ENCODE measurements around the gene PDE4B. TPM values are rescaled to one million over a fixed set of nuclear protein-coding genes. Genes with fewer than 3 reads are reported as not detected.

PDE4B gene
- polyA plus RNA-seq, 1 donor from 2014 or later, result 135 TPM

DNA sequence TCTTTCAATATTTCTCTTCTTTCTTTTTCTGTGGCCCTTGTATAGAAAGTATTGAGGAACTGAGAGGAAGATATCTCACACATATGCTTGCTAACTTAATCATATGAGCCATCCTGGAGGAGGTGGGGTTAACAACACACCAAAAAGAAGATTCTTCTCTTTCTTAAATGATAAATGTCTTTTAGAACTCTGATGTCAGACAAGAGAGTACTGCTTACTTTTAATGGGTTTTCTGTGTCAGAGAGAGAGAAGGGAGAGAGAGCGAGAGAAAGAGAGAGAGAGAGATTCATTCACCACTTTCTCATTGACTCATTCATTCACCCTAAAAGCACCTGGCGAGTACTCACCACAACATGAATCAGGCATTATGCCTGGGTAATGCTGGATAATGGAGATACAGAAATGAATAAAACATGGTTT, 490.9 kb downstream of the PDE4B start:
- no peaks in the 10 kb centered on the region for H3F3A ChIP-seq (ENCODE audit: insufficient read depth, low read length, poor library complexity, severe bottlenecking)
- no peaks in the 10 kb centered on the region for H4K20me1 ChIP-seq (ENCODE audit: insufficient read depth)
- H3K9me3 ChIP-seq (ENCODE audit: low read length), result no peaks in the 10 kb centered on the region
- TF ChIP-seq EZH2 (IDR thresholded peaks at IDR 0.05; ENCODE audit: borderline replicate concordance, insufficient read depth, low read length, poor library complexity, severe bottlenecking), result no peak
- no peak for TF ChIP-seq POLR2AphosphoS5 (IDR thresholded peaks at IDR 0.05)
- TF ChIP-seq, protein P1, sequence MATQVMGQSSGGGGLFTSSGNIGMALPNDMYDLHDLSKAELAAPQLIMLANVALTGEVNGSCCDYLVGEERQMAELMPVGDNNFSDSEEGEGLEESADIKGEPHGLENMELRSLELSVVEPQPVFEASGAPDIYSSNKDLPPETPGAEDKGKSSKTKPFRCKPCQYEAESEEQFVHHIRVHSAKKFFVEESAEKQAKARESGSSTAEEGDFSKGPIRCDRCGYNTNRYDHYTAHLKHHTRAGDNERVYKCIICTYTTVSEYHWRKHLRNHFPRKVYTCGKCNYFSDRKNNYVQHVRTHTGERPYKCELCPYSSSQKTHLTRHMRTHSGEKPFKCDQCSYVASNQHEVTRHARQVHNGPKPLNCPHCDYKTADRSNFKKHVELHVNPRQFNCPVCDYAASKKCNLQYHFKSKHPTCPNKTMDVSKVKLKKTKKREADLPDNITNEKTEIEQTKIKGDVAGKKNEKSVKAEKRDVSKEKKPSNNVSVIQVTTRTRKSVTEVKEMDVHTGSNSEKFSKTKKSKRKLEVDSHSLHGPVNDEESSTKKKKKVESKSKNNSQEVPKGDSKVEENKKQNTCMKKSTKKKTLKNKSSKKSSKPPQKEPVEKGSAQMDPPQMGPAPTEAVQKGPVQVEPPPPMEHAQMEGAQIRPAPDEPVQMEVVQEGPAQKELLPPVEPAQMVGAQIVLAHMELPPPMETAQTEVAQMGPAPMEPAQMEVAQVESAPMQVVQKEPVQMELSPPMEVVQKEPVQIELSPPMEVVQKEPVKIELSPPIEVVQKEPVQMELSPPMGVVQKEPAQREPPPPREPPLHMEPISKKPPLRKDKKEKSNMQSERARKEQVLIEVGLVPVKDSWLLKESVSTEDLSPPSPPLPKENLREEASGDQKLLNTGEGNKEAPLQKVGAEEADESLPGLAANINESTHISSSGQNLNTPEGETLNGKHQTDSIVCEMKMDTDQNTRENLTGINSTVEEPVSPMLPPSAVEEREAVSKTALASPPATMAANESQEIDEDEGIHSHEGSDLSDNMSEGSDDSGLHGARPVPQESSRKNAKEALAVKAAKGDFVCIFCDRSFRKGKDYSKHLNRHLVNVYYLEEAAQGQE (IDR thresholded peaks at IDR 0.05; ENCODE audit: borderline replicate concordance), result no peak
- TF ChIP-seq SMC3 (conservative IDR thresholded peaks at IDR 0.05; ENCODE audit: poor library complexity), result no peak
- TF ChIP-seq EP300 (conservative IDR thresholded peaks at IDR 0.05; ENCODE audit: poor library complexity, severe bottlenecking), result no peak
- no peak for TF ChIP-seq RAD21 (conservative IDR thresholded peaks at IDR 0.05)
- no peak for TF ChIP-seq MXI1 (conservative IDR thresholded peaks at IDR 0.05; ENCODE audit: poor library complexity, severe bottlenecking)
- TF ChIP-seq TAF1 (IDR thresholded peaks at IDR 0.05; ENCODE audit: low read depth), result no peak
- no peak for TF ChIP-seq CTCF (IDR thresholded peaks at IDR 0.05; ENCODE audit: poor library complexity, severe bottlenecking)
- H3K4me3 ChIP-seq (ENCODE audit: low read length), result no peak overlapping the region
- no peak overlapping the region for H3K9ac ChIP-seq (ENCODE audit: low read length)
- H3K36me3 ChIP-seq (ENCODE audit: insufficient read depth, low read length), result no peaks in the 10 kb centered on the region
- no peaks in the 10 kb centered on the region for H3K9me2 ChIP-seq (ENCODE audit: insufficient read depth, low read length)
- H3K27ac ChIP-seq (ENCODE audit: low read length), result no peak overlapping the region
- H3K79me2 ChIP-seq (replicated peaks; ENCODE audit: insufficient read depth, low read length), result no peaks in the 10 kb centered on the region
- H3K27me3 ChIP-seq (ENCODE audit: insufficient read depth, low read depth, low read length), result no peaks in the 10 kb centered on the region
- no peak overlapping the region for H2AFZ ChIP-seq (ENCODE audit: low read depth, low read length)
- H3K4me2 ChIP-seq (ENCODE audit: low read length), result no peak overlapping the region

GRCh38 chr1:66284746-66285145, 492.1 kb downstream of the PDE4B start:
- no peaks in the 10 kb centered on the region for H3K27me3 ChIP-seq (ENCODE audit: insufficient read depth, low read depth, low read length)
- no peak overlapping the region for H3K4me3 ChIP-seq (ENCODE audit: low read length)
- no peak overlapping the region for H3K4me2 ChIP-seq (ENCODE audit: low read length)
- no peaks in the 10 kb centered on the region for H4K20me1 ChIP-seq (ENCODE audit: insufficient read depth)
- no peak for TF ChIP-seq RAD21 (conservative IDR thresholded peaks at IDR 0.05)
- no peak for TF ChIP-seq EP300 (conservative IDR thresholded peaks at IDR 0.05; ENCODE audit: poor library complexity, severe bottlenecking)
- TF ChIP-seq EZH2 (IDR thresholded peaks at IDR 0.05; ENCODE audit: borderline replicate concordance, insufficient read depth, low read length, poor library complexity, severe bottlenecking), result no peak
- TF ChIP-seq POLR2AphosphoS5 (IDR thresholded peaks at IDR 0.05), result no peak
- no peak for TF ChIP-seq SMC3 (conservative IDR thresholded peaks at IDR 0.05; ENCODE audit: poor library complexity)
- TF ChIP-seq TAF1 (IDR thresholded peaks at IDR 0.05; ENCODE audit: low read depth), result no peak
- no peak for TF ChIP-seq MXI1 (conservative IDR thresholded peaks at IDR 0.05; ENCODE audit: poor library complexity, severe bottlenecking)
- TF ChIP-seq, protein P1 (IDR thresholded peaks at IDR 0.05; ENCODE audit: borderline replicate concordance), result no peak
- no peak for TF ChIP-seq CTCF (IDR thresholded peaks at IDR 0.05; ENCODE audit: poor library complexity, severe bottlenecking)
- no peaks in the 10 kb centered on the region for H3K79me2 ChIP-seq (replicated peaks; ENCODE audit: insufficient read depth, low read length)
- no peaks in the 10 kb centered on the region for H3K36me3 ChIP-seq (ENCODE audit: insufficient read depth, low read length)
- H3K27ac ChIP-seq (ENCODE audit: low read length), result no peak overlapping the region
- no peaks in the 10 kb centered on the region for H3K9me3 ChIP-seq (ENCODE audit: low read length)
- H3K9me2 ChIP-seq (ENCODE audit: insufficient read depth, low read length), result no peaks in the 10 kb centered on the region
- no peak overlapping the region for H3K9ac ChIP-seq (ENCODE audit: low read length)
- H3F3A ChIP-seq (ENCODE audit: insufficient read depth, low read length, poor library complexity, severe bottlenecking), result no peaks in the 10 kb centered on the region
- no peak overlapping the region for H2AFZ ChIP-seq (ENCODE audit: low read depth, low read length)

All from neural cell (in vitro differentiated cells).